ENCODE data around the gene TMEM9. TPM values are rescaled to one million over a fixed set of nuclear protein-coding genes. Genes with fewer than 3 reads are reported as not detected.

TMEM9 gene
- total and polyA plus RNA-seq, 2 of the 8 experiments (the other 6 are each of a cell fraction or from before 2014, with no cell fraction given), result 79.9 to 181 TPM

DNA sequence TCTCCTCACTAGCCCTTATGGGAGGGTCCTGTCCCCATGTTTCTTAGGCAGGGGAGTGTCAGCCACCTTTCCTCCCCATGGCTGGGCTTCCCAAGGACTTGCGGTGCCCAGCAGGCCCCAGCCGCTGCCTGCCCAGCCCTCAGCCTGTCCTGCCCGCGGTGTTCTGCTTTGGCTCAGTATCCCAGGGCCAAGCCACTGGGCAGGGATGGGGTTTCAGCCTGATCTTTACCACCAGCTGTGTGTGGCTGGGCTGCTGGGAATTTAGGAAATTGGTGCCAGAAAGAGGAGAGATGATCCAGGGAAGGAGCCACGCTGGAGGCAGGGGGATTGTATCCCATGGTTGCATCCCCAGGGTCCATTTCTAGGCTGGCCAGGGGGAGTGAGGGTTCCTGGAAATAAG is 29.5 kb upstream of the TMEM9 start (continued):
- TF ChIP-seq, protein P1, sequence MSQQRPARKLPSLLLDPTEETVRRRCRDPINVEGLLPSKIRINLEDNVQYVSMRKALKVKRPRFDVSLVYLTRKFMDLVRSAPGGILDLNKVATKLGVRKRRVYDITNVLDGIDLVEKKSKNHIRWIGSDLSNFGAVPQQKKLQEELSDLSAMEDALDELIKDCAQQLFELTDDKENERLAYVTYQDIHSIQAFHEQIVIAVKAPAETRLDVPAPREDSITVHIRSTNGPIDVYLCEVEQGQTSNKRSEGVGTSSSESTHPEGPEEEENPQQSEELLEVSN (IDR thresholded peaks at IDR 0.05), result no peak
- TF ChIP-seq SP2 (IDR thresholded peaks at IDR 0.05; ENCODE audit: low read length), result no peak
- TF ChIP-seq, protein P2, sequence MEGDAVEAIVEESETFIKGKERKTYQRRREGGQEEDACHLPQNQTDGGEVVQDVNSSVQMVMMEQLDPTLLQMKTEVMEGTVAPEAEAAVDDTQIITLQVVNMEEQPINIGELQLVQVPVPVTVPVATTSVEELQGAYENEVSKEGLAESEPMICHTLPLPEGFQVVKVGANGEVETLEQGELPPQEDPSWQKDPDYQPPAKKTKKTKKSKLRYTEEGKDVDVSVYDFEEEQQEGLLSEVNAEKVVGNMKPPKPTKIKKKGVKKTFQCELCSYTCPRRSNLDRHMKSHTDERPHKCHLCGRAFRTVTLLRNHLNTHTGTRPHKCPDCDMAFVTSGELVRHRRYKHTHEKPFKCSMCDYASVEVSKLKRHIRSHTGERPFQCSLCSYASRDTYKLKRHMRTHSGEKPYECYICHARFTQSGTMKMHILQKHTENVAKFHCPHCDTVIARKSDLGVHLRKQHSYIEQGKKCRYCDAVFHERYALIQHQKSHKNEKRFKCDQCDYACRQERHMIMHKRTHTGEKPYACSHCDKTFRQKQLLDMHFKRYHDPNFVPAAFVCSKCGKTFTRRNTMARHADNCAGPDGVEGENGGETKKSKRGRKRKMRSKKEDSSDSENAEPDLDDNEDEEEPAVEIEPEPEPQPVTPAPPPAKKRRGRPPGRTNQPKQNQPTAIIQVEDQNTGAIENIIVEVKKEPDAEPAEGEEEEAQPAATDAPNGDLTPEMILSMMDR (IDR thresholded peaks at IDR 0.05; ENCODE audit: control extremely low read depth in 1 of 3, insufficient read depth in 1 of 3, low read depth in 1 of 3, low read length in 3 of 3), result no peak
